ENCODE measurements around the gene TMEM229A.
A peak's percentile ranks its signal among the peaks of the same experiment; 100 is the strongest.
"Not testable (repeated sequence)": the region's sequence is repeated elsewhere in the genome, so short reads cannot be mapped to it uniquely, and the experiment has no call there.

The TMEM229A gene

DNA sequence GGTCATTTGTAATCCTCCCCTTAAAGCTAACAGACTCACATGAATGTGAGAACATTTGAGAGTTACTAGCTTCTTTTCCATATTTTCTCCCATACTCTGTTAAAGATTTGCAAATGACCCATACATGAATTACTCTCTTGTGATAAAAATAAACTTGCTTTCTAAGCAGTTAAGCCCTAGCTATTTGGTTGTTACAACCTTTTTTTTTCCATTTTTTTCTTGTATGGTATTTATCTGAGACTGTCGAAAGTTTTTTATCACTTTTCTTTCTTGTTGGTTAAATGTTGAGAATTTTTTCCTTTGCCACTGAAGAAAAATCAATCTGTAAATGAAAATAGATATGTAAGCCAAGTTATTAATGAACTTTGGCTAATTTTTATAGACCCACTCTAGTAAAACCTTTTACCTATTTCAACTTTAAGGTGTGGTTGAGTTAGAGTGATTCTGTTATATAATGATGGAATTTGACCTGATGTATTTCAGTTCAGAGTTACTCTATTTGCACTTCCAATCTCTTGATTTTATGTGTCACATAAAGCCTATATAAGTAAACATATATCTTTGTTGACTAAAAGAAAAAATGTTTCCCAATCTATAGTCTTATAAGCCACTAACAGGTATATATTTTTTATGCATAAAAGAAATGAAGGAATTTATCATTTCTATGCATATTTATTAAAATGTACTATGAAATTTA is 19.0 kb upstream of the TMEM229A start:
- TF ChIP-seq, protein P1, sequence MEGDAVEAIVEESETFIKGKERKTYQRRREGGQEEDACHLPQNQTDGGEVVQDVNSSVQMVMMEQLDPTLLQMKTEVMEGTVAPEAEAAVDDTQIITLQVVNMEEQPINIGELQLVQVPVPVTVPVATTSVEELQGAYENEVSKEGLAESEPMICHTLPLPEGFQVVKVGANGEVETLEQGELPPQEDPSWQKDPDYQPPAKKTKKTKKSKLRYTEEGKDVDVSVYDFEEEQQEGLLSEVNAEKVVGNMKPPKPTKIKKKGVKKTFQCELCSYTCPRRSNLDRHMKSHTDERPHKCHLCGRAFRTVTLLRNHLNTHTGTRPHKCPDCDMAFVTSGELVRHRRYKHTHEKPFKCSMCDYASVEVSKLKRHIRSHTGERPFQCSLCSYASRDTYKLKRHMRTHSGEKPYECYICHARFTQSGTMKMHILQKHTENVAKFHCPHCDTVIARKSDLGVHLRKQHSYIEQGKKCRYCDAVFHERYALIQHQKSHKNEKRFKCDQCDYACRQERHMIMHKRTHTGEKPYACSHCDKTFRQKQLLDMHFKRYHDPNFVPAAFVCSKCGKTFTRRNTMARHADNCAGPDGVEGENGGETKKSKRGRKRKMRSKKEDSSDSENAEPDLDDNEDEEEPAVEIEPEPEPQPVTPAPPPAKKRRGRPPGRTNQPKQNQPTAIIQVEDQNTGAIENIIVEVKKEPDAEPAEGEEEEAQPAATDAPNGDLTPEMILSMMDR (IDR thresholded peaks at IDR 0.05; ENCODE audit: control insufficient read depth, extremely low read depth, insufficient read depth) = no peak
- no peak overlapping the region for H3K4me3 ChIP-seq (ENCODE audit: low read depth, low read length)
- no peak for DNase-seq (ENCODE audit: low read depth)

DNA sequence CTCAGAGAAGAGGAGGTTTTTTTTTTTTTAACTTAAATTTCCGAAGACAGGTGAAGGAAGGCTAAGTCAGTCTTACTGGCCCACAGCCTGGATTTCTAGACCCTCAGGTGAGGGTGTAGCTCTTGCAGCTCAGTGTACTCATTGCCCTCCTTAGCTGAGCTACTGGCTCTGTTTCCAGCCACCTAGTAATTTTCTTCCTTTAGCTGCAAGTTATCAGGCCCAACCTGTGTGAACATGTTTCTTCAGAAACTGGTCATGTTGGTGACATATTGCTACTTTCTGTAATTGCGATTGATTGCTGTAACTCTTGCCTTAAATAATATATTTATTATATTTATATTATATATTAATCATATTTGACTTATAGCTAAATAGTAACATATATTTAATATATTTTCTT is 10.0 kb upstream of the TMEM229A start:
- TF ChIP-seq, protein P1 (IDR thresholded peaks at IDR 0.05; ENCODE audit: control insufficient read depth, extremely low read depth, insufficient read depth) = no peak
- H3K4me3 ChIP-seq (ENCODE audit: low read depth, low read length) = no peak overlapping the region
- no peak for DNase-seq (ENCODE audit: low read depth)

DNA sequence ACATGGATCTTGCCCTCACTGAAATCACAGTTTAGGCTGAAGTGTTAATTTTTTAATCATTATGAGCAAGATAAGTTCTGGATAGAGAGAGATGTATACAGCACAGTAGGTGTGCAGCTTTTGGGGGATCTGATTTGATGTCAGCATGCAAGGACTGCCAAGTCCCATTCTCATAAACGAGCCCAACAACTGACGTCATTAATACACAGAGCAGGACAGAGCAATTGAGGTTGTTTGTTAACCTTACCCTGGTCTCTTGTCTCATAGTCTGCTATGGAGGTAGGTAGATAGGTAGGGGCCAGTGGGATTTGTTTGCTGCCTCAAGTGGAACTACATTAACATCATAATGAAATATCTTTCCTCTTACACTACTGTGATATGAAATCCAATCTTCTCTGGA is 8.6 kb upstream of the TMEM229A start:
- TF ChIP-seq, protein P1 (IDR thresholded peaks at IDR 0.05; ENCODE audit: control insufficient read depth, extremely low read depth, insufficient read depth) = no peak
- no peak overlapping the region for H3K4me3 ChIP-seq (ENCODE audit: low read depth, low read length)
- no peak for DNase-seq (ENCODE audit: low read depth)

DNA sequence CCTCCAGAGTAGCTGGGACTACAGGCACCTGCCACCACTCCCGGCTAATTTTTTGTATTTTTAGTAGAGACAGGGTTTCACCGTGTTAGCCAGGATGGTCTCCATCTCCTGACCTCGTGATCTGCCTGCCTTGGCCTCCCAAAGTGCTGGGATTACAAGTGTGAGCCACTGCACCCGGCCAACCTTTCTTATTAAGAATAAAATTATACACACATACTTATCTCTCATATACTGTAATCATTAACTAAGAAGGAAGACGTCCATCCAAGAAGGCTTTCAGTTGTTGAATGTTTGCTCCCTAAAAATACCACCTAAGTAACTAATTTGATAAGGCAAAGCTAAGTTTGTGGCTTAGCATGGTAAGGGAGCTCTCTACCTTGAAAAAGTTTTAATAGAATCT is 5.0 kb upstream of the TMEM229A start:
- DNase-seq (ENCODE audit: low read depth) = not testable (repeated sequence)

DNA sequence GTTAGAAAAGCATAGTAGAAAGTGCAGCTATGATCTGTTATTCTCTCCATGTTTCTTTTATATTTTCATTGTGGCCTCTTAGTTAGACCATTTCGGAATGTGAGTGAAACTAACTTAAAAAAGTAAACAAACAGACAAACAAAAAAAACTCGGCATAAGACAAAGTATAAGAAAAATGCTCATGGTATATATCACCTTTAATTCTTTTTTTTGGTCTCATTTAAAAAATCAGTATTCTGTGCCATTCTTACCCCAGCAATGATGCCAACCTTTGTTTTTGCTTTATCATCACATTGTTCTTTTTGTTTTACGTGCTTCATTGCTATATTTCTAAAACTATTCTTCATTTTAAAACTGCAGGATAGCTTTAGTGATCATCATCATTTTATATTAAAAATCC is 2.8 kb upstream of the TMEM229A start:
- TF ChIP-seq, protein P1 (IDR thresholded peaks at IDR 0.05; ENCODE audit: control insufficient read depth, extremely low read depth, insufficient read depth) = no peak
- H3K4me3 ChIP-seq (ENCODE audit: low read depth, low read length) = no peak overlapping the region
- DNase-seq (ENCODE audit: low read depth) = no peak

More for the DNA sequence above, 5.0 kb upstream of the TMEM229A start:
- H3K4me3 ChIP-seq (ENCODE audit: low read depth, low read length) = not testable (repeated sequence)

DNA sequence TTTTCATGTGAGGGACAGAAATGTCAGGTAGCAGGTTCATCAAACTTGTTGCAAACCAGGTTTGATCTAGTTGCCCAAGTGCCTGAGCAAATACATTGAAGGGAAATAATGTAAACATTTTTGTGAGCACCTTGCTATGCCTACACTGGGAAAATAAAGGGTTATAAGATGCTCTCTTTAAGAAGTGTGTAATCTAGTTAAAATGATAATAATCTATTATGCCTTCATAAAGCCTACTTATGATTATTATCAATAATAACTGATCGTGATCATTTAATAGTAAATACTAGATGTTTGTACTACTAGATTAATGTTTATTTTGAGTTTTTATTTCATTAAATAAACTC is 1.9 kb upstream of the TMEM229A start:
- DNase-seq (ENCODE audit: low read depth) = peak; percentile 80
- no peak overlapping the region for H3K4me3 ChIP-seq (ENCODE audit: low read depth, low read length)

DNA sequence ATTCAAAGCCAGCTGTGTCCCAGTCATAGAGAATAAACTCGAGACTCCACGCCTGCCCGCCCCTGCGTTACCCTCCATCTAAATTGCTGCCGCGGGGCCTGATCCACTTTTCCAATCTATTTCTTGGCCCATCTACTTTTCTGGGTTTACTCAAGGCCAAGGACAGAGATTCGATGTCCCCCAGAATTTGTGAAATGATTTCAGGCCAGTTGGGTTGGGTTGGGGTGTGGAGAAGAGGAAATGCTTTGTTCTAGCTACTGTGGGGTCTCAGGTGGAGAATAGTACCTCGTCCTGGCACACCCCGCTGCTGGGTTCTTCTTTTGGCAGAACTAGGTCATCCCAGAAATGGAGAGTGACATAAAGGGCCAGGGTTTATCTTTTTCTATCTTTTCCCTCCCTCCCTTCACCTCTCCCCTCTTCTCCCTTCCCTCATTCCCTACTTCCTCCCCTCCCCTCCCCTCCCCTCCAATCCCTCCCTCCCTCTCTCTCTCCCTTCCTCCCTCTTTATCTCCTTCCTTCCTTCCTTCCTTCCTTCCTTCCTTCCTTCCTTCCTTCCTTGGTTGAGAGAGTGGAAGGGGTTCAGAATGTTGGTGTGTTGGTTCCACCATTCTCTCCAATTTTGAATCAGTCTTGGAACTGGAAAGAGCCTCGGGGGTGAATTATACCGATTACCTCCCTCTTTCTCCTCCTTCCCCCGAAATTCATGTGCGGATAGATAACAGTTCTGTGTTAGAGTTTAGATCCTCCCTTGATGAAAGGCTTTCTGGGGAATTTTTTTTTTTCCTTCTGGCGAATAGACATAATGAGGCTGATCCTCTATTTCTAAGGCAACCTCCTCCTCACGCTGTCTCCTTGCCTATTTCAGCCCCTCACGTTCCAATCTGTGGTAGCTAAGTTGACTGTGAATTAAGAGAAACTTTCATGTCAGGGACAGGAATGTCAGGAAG is 1.2 kb upstream of the TMEM229A start:
- TF ChIP-seq, protein P1 (IDR thresholded peaks at IDR 0.05; ENCODE audit: control insufficient read depth, extremely low read depth, insufficient read depth) = no peak
- no peak overlapping the region for H3K4me3 ChIP-seq (ENCODE audit: low read depth, low read length)
- DNase-seq (ENCODE audit: low read depth) = no peak

More for the DNA sequence above, 1.9 kb upstream of the TMEM229A start:
- TF ChIP-seq, protein P1 (IDR thresholded peaks at IDR 0.05; ENCODE audit: control insufficient read depth, extremely low read depth, insufficient read depth) = no peak
